ENCODE data around the gene FBXL20.
"Not testable (repeated sequence)": the region's sequence is repeated elsewhere in the genome, so short reads cannot be mapped to it uniquely, and the experiment has no call there.

The FBXL20 gene

DNA sequence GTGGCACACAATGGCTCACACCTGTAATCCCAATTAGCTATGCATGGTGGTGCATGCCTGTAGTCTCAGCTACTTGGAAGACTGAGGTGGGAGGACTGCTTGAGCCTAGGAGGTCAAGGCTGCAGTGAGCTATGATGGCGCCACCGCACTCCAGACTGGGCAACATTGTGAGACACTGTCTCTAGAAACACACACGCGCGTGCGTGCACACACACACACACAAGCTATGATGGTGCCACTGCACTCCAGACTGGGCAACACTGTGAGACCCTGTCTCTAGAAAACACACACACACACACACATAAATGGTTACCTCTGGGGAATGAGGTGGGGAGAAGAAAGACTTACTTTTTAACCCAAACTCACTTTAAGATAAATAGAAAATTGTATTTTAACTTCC is 16.4 kb downstream of the FBXL20 start:
- no peak for DNase-seq

DNA sequence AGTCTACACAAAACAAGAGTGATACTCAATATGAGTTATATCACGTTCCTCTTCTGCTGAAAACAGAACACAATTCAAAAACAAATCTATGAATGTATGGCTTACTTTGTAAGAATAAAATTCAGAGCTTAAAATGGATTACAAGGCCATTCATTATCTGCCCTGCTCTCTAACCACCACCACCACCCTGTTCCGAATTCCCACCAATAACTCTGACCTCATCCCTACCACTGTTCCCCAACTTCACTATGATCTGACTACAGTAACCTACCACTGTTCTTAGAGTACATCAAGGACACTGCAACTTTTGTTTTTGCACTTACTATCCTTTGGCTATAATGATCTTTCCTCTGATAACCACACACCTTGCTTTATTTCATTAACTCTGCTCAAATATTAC is 21.3 kb downstream of the FBXL20 start:
- DNase-seq: no peak

DNA sequence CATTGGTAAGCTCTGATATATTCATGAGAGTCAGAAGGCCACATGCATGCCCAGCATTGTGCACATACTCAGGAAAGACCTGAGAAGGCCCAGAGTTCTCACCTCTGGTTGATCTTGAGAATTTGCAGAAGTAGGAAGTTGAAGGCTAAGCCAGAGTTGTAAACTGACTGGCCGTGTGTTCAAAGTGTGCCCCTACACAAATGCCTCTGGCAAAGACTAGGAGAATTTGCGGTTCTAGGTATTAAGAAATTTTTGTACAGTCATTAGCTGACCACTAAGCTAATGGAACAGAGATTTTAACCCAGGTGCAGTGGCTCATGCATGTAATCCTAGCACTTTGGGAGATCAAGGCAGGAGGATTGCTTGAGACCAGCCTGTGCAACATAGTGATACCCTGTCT is 25.0 kb downstream of the FBXL20 start:
- DNase-seq: no peak

DNA sequence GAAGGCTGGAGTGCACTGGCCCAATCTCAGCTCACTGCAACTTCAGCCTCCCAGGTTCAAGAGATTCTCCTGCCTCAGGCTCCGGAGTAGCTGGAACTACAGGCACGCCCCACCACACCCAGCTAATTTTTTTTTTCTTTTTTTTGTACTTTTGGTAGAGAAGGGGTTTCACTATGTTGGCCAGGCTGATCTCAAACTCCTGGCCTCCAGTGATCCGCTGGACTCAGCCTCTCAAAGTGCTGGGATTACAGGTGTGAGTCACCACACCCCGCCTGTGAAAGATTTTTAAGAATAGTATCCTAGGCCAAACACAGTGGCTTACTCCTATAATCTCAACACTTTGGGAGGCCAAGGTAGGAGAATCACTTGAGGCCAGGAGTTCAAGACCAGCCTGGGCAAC is 33.6 kb downstream of the FBXL20 start:
- not testable (repeated sequence) for DNase-seq

DNA sequence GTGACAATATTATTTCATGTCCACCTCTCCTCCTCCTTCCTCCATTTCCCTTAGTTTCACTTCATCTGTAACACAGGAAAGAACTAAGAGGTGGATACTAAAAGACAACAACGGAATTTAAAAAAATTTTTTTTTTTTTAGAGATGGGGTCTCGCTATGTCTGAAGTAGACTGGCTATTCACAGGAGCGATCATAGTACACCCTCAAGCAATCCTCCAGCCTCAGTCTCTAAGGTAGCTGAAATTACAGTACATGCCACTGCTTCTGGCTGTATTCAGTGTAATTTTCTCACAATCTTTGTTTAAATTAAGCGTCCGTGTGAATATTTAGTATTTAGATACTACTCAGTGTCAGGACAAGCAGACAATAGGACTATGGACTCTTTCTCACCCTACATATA is 35.6 kb downstream of the FBXL20 start:
- DNase-seq: no peak

DNA sequence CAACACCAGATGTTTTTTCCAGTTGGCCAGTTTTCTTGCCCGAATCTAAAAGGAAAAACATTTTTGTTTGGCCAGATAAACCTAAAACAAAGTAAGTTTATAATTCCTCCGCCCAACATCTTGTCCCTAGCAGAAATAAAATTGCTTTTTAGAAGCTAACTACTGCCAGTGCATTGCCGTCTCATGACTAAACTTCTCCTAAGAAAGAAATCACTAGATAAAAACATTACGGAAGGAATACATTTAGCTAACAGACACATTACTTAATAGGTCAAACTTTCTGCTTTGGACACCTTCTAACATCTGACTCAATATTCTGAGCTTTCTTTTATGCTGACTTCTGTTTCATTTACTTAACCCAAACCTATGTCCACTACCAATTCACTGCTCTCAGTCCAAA is 36.2 kb downstream of the FBXL20 start:
- peak; percentile 17 for DNase-seq

DNA sequence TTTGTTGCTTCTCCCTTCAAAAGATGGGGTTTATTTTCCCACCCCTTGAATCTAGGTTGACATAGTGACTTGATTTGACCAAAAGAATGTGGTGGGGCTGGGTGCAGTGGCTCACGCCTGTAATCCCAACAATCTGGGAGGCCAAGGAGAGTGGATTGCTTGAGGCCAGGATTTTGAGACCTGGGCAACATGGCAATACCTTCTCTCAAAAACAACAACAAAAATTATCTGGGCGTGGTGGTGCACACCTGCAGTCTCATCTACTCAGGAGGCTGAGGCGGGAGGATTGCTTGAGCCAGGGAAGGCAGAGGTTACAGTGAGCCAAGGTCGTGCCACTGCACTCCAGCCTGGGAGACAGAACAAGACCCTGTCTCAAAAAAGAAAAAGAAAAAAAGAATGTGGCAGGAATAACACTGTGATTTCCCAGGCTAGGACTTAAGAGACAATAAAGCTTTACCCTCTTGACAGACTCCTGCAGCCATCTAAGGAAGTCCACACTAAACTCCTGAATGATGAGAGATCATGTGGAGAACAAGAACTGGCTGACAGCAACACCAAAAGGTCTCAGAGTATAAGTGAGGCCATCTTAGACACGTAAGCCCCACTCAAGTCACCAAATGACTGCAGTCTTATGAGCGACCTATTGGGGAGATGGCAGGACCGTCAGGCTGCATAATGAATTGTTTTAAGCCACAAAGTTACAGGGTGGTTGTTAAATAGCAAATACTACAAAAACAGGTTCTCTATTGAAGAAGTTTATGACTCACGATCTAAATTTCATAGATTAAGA is 37.0 kb downstream of the FBXL20 start:
- no peak for DNase-seq

DNA sequence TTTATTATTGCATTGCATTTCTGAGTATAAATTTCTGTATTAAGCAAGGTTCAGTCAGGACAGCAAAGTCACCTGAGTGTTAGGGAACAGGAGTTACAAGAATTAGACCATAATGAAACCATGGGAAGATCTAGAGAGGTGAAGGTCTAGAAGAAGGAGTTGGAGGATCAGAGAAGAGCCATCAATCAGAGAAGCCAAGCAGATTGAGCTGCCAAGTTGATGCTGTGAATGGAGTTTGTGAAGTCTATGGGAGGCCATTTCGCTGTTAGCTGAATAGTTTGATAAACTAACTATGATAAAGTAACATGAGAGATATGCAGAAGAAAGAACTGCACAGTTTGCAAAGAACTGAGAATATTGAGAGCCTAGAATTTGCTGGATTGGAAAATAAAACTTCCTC is 40.4 kb downstream of the FBXL20 start:
- DNase-seq: no peak

DNA sequence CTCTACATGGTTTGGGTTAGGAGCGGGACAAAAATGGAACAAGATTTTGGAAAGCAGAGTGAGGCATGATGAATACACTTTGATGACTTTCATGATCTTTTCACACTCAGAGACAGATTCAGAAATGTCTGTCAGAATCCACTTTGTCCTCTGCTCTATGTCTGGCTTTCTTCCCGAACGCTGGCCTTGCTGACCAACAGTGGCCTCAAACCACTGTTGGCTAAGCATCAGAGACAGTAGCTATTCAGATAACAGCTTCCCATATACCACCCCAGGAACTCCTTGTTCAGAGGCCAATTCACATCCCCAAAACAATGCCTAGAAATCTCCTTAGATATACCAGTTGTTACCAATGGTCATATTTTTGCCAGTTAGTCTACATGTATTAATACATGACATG is 40.9 kb downstream of the FBXL20 start:
- DNase-seq: no peak

DNA sequence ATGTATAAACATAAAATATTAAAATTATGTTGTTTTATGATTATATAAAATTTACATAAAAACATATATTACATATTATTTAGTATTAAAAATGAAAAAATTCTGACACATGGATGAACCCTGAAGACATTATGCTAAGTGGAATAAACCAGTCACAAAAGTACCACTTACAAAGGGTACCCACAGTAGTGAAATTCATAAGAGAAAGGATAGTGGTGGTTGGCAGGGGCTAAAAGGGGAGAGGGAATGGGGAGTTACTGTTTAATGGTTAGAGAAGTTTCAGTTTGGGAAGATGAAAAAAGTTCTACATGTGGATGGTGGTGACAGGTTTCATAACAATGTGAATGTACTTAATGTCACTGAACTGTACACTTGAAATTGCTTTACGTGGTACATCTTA is 41.4 kb downstream of the FBXL20 start:
- DNase-seq: no peak

DNA sequence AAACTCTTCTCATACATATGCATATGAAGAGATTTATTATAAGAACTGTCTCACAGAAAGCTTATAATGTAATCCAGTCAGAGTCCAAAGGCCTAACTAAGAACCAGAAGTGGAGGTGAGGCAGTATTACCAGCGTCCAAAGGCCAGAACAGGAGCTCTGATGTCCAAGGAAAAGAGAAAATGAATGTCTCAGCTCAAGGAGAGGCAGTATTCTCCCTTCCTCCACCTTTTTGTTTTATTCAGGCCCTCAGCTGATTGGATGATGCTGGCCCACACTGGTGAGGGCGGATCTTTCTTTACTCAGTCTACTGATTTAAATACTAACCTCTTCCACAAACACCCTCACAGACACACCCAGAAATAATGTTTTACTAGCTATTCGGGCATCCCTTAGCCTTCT is 43.4 kb downstream of the FBXL20 start:
- no peak for DNase-seq

DNA sequence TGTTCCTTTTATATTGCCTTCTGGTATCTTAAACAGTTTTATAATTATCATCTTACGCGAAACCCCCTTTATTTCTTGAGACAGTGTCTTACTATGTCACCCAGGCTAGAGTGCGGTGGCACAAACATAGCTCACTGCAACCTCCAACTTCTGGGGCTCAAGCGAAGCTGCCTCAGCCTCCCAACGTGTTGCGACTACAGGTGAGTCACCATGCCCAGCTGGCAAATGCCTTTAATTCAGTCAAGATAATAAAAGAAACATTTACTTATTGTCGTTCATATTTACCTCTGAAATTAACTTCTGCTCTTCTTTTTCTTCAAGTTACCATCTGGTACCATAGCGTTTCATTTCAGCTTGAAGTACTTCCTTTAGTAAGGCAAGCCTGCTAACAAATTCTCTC is 43.9 kb downstream of the FBXL20 start:
- DNase-seq: no peak

DNA sequence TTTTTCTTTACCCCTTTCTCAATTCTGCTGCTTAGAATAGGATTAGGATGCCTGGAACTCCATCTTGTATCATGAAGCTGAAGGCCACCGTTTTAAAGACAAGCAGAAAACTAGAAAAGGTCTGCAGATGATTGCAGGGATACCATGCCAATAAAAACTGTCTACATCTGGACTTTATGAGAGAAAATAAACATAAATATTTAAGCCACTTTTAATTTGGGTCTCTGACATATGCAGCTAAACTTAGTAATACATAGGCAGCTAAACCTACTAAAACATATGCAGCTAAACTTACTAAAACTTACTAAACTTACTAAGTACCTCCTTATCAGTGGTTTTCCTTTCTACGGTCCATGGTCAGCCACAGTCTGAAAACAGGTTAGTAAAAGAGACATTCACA is 48.4 kb downstream of the FBXL20 start:
- no peak for DNase-seq

DNA sequence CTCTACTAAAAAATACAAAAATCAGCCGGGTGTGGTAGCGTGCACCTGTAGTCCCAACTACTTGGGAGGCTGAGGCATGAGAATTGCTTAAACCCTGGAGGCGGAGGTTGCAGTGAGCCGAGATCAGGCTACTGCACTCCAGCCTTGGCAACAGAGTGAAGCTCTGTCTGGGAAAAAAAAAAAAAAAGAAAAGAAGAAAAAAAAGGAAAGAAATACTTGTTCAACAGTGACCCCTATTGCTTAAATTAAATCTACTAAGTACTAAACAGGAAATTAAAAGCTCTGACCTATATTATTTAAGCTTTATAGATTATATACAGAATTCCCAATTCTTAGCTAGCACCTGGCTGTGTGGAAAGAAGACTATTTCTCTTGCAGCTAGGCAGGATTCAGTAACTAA is 48.9 kb downstream of the FBXL20 start:
- DNase-seq: no peak

DNA sequence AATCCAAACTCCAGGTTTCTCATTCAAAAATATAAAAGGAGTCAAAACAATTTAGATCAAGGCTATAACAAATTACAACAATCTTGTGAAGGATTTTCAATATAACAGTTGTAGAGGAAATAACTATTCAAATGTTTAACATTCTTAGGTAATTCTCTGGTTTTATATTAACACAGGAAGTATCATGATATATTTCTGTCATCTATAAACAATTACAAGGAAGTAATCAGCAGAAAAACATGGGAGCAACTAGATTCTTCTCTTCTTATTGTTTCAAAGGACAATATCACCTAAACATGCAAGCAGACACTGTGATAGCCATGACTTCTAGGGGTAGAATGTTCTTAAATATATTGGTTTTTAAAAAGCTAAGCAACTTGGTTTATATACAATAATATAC is 49.9 kb downstream of the FBXL20 start:
- no peak for DNase-seq

DNA sequence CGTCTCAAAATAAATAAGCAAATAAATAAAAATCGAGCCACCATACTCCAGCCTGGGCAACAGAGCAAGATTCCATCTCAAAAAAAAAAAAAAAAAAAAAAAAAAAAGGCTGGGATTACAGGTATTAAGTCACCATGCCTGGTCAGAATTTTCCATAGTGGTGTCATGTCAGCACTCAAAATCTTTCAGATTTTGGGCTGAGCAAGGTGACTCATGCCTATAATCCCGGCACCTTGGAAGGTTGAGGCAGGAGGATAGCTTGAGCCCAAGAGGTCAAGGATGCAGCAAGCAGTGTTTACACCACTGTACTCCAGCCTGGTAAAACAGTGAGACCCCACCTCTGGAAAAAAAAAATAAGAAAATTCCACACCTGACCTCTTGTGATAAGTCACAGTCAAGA is 52.2 kb downstream of the FBXL20 start:
- no peak for DNase-seq

DNA sequence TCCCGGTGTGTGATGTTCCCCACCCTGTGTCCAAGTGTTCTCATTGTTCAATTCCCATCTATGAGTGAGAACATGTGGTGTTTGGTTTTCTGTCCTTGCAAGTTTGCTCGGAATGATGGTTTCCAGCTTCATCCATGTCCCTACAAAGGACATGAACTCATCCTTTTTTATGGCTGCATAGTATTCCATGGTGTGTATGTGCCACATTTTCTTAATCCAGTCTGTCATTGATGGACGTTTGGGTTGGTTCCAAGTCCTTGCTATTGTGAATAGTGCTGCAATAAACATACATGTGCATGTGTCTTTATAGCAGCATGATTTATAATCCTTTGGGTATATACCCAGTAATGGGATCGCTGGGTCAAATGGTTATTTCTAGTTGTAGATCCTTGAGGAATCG is 54.6 kb downstream of the FBXL20 start:
- DNase-seq: not testable (repeated sequence)

DNA sequence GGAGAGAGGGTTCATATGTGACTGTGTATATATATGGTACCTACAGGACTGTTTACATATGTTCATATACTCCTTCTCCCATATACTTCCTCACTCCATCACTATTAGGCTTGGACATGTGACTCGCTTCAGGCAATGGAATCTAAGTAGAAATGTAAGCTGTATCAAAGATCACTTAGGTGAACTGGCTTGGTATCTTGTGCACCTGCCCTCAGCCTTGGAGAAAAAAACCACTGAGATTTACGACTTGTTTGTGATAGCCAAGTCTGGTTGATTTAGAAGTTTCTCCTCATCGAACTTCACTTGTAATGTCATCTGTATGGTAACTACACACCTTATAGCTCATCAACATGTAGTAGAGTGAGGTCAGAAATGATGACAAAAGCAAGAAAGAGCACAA is 59.9 kb downstream of the FBXL20 start:
- DNase-seq: no peak

DNA sequence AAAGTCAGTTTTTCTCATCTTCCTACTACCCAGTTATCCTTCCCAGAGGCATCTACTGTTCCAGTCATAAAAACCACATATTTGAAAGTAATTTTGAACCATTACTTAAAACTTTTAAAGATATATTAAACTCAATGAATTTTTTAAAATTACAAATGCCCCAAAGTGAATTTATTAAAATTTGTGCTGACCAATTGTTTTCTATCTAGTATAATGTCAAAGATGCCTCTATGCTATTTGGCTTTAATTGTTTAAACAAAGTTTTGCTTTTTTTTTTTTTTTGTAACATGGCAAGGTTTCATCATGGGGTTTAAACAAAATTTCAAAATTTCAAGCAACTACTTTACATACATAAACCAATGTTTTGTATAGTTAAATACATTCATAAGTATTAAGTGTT is 60.7 kb downstream of the FBXL20 start:
- DNase-seq: no peak

DNA sequence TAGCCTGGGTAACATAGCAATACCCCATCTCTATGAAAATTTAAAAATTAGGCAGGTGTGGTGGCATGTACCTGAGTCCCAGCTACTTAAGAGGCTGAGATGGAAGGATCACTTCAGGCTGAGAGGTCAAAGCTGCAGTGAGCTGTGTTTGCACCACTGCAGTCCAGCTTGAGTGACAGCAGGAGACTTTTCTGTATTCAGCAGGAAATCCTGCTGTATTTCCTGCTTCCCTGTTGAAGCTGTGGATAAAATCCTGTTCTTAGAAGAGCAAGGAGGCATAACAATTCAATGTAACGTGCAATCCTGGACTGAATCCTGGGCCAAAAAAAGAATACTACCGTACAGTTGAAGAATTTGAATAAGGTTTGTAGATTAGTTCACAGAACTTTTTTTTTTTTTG is 62.2 kb downstream of the FBXL20 start:
- DNase-seq: no peak

DNA sequence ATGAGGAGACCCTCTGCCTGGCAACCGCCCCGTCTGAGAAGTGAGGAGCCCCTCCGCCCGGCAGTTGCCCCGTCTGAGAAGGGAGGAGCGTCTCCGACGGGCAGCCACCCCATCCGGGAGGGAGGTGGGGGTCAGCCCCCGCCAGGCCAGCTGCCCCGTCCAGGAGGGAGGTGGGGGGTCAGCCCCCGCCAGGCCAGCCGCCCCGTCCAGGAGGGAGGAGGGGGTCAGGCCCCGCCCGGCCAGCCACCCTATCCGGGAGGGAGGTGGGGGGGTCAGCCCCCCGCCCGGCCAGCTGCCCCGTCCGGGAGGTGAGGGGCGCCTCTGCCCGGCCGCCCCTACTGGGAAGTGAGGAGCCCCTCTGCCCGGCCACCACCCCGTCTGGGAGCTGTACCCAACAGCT is 63.8 kb downstream of the FBXL20 start:
- DNase-seq: not testable (repeated sequence)

DNA sequence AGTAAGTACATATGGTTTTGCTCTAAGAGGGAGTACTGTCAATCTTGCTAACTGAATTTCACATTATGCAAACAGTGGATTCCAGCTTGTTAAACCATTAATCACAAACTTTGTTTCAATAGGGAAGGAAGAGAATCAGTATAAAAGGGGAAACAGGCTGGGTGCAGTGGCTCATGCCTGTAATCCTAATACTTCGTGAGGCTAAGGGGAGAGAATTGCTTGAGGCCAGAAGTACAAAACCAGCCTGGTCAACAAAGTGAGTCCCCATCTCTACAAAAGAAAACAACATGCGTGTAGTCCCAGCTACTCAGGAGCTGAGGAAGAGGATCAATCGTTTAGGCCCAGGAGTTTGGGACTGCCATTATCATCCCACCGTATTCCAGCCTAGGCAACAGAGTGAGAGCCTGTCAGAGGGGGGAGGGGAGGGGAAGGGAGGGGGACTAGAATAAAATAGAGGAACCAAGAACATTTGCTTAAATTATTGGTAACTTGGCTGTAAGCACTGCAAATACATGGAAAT is 65.7 kb downstream of the FBXL20 start:
- peak; percentile 6 for DNase-seq

DNA sequence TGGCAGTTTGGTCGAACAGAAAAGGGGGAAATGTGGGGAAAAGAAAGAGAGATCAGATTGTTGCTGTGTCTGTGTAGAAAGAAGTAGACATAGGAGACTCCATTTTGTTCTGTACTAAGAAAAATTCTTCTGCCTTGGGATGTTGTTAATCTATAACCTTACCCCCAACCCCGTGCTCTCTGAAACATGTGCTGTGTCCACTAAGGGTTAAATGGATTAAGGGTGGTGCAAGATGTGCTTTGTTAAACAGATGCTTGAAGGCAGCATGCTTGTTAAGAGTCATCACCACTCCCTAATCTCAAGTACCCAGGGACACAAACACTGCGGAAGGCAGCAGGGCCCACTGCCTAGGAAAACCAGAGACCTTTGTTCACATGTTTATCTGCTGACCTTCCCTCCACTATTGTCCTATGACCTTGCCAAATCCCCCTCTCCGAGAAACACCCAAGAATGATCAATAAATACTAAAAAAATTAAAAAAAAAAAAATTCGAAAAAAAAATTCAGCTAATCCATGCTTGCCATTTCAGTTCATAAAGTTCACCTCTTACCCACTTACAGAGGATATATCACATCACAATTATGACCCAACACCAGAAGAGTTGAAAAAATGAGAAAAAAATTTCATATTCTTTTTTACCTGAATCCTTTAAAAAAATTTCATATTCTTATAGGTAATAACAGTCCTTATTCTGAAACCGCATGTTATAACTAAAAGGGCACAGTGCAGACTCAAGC is 67.2 kb downstream of the FBXL20 start:
- not testable (repeated sequence) for DNase-seq

DNA sequence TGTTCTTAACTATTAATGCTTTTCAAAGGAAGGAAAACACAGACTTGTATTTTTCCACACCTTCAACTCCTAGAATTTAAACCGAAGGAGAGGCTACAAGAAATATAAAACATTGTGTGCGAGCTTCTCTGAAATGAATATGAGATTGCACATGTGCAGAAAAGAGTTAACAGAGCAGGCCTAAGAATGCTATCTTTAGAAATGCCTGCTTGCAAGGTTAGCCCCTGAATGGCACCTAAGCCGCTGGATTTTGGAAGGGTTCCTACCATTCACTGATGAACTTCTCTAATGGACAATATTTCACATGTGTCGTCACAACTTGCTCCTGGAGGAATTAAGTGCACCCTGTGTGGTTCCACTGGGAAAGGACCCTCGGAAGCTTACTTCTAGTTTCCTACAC is 69.3 kb downstream of the FBXL20 start:
- no peak for DNase-seq

Data from fibroblast of skin of back (primary cell).